Activated T-cell treated with anti-CD3 and anti-CD28 coated beads, Interleukin-2, amount 50 U/mL, for 1 hour (primary cell): ENCODE measurements around the gene SREK1IP1.
"Not testable (repeated sequence)": the region's sequence is repeated elsewhere in the genome, so short reads cannot be mapped to it uniquely, and the experiment has no call there.

Experiments used
- DNase-seq: peaks from one replicate; pipeline ENCODE4 v3.0.0-alpha.2; 2020

SREK1IP1 gene

GRCh38 chr5:64763948-64764503 is 4.5 kb downstream of the SREK1IP1 start:
- no peak for DNase-seq

GRCh38 chr5:64759960-64760660 is 8.4 kb downstream of the SREK1IP1 start:
- DNase-seq: no peak

GRCh38 chr5:64758901-64759300 is 9.6 kb downstream of the SREK1IP1 start:
- no peak for DNase-seq

- DNase-seq: no peak
These were observed 14.4 kb downstream of the SREK1IP1 start for GRCh38 chr5:64754066-64754465.

- DNase-seq: no peak
These were observed 19.1 kb downstream of the SREK1IP1 start for GRCh38 chr5:64749385-64749784.

- no peak for DNase-seq
These were observed 22.0 kb downstream of the SREK1IP1 start for GRCh38 chr5:64746446-64746845.

- DNase-seq: no peak
These were observed 23.6 kb downstream of the SREK1IP1 start for GRCh38 chr5:64744914-64745313.

GRCh38 chr5:64742821-64743220 is 25.7 kb downstream of the SREK1IP1 start:
- DNase-seq: no peak

GRCh38 chr5:64742411-64742810 is 26.1 kb downstream of the SREK1IP1 start:
- DNase-seq: no peak

GRCh38 chr5:64727150-64727549 is 41.3 kb downstream of the SREK1IP1 start:
- no peak for DNase-seq

- no peak for DNase-seq
These were observed 45.9 kb downstream of the SREK1IP1 start for GRCh38 chr5:64722588-64722987.

- DNase-seq: not testable (repeated sequence)
These were observed 54.0 kb downstream of the SREK1IP1 start for GRCh38 chr5:64714495-64714894.

GRCh38 chr5:64707191-64707590 is 61.3 kb downstream of the SREK1IP1 start:
- DNase-seq: no peak

GRCh38 chr5:64706074-64706473 is 62.4 kb downstream of the SREK1IP1 start:
- not testable (repeated sequence) for DNase-seq

- no peak for DNase-seq
These were observed 67.7 kb downstream of the SREK1IP1 start for GRCh38 chr5:64700765-64701164.

GRCh38 chr5:64696414-64696813 is 72.1 kb downstream of the SREK1IP1 start:
- not testable (repeated sequence) for DNase-seq

GRCh38 chr5:64693636-64694035 is 74.9 kb downstream of the SREK1IP1 start:
- no peak for DNase-seq

- DNase-seq: no peak
These were observed 77.2 kb downstream of the SREK1IP1 start for GRCh38 chr5:64691291-64691690.

- no peak for DNase-seq
These were observed 77.9 kb downstream of the SREK1IP1 start, which contains the start of gene SHISAL2B for GRCh38 chr5:64690417-64691151. SHISAL2B (plus strand) TSS chr5:64690503; CDS start chr5:64690624, 121 bp downstream.

- DNase-seq: no peak
These were observed 78.4 kb downstream of the SREK1IP1 start for GRCh38 chr5:64690104-64690416.

GRCh38 chr5:64688965-64689364 is 79.5 kb downstream of the SREK1IP1 start:
- no peak for DNase-seq

GRCh38 chr5:64688391-64688790 is 80.1 kb downstream of the SREK1IP1 start:
- no peak for DNase-seq

GRCh38 chr5:64685866-64686265 is 82.6 kb downstream of the SREK1IP1 start:
- no peak for DNase-seq

GRCh38 chr5:64682608-64683007 is 85.9 kb downstream of the SREK1IP1 start:
- no peak for DNase-seq
